Stimulated activated CD4-positive, alpha-beta T cell treated with anti-CD3 and anti-CD28 coated beads, Interleukin-2, amount 100 ng/mL, for 4 hours (primary cell): ENCODE results near the gene CELSR1.

Experiments used
- DNase-seq: peaks from one replicate; pipeline ENCODE4 v3.0.0-alpha.2; 2020; ENCODE audit warnings: low read depth

Gene CELSR1

DNA sequence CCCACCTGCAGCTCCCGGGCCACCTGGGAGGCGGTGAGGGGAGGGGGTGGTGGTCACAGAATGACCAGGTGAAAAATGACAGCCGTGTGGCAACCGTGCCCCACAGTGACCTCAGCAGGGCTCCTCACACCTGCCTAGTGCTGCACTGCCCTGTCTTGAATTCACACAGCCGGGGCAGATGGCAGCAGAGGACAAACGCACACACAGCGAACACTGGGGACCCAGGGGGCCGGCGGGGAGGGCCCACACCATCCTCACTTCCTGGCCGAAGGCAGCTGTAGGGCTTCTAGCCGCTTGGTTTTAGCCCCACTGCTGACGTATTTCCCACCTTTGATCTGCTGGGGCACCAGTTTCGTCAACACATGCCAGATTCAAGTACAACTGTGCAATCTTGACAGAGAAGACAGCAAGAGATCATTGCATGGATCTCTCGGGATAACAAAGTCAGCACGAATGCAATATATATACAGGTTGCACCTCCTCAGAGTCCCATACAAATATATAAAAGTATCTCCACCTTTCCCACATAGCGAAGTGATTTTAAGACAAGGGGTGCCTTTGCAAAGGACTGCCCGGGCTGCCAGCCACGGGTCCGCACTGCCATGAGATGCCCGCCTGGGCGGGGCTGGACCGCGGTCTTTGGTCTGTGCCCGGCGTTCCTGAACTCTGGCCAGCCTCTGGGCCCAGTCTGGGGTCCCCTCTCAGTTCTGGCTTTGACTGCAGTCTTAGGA is 175.1 kb downstream of the CELSR1 start:
- DNase-seq, result no peak

DNA sequence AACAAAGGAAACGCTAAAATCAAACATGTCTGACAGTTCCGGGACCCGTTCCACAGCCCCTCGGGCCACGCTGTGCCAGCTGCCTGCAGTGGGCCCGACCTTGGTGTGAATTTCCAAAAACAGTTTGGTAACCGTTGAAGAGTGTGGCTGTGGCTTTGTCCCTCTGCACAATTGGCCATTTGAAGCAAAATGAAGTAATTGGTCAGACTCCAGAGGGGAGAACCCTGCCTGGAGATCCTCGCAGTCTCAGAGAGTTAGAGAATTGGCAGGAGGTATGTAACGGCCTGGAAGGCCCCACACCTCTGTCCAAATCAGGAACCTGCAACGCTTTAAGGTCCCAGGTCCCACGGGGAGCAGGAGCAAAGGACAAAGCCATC is 175.6 kb downstream of the CELSR1 start:
- DNase-seq, result no peak

DNA sequence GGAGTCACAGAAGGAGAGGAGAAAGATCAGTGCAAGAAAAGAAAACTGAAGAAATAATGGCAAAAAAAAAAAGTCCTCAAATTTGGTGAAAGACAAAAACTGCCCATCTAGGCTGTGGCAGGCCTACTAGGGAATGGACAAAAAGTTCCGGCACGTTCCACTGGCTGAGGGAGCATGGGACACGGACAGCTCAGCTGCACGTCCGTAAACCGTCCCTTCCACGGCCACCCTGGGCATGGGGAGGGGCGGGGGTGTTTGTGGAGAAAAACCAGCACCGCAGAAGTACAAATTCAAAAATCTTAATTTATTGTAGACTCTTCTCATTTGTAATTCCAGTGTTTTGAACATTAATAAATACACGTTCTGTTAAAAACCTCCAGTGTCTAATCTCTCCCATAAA is 176.5 kb downstream of the CELSR1 start:
- no peak for DNase-seq

DNA sequence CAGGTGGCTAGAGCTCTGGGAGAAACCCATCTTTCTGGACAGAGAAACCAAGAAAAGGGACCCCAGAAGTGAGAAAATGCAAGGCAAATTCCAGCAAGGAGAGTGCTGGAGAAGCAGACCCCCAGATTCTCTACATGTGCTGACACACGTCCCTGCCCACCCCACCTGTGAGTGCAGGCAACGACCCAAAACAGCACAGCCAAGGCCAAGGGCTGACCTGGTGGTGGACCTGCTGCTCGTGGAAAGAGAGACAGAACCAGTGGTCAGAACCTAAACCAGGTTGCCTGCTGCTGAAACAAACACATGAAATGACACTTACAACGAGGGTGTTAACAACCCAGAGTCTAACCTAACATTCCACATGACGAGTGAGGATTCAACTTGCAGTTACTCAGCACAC is 177.3 kb downstream of the CELSR1 start:
- no peak for DNase-seq

DNA sequence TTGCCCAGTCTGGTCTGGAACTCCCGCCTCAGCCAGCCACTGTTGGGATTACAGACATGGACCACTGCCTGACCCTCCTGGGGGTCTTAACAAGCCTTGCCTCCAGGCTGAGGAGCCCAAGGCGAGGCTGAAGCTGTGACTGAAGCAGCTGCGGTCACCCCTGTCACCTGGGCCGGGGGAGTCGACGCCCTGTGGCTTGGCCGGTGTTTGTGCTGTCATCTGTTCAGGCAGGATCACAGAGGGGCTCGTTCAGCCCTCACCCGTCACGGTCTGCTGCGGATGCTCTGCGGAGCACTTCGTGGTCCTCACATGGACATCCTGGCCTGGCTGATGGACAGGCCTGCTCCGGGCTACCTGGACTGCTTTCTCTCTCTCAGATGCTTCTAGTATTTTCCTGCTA is 178.1 kb downstream of the CELSR1 start:
- DNase-seq, result no peak

DNA sequence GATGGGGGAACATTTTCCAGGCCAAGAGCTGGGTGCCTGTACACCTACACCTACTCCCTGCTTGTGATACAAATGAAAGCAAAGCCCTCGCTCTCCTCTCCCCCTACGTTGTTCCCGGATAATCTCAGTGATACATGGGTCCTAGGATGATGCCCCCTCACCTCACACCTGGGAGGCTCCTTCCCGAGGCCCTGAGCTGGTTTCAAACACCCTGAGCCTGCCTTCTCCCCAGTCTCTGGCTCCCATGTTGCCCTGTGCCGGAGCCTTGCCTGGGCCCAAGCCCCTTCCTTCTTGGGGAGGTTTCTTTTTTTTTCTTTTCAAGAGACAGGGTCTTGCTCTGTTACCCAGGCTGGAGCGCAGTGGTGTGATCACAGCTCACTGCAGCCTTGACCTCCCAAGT is 178.7 kb downstream of the CELSR1 start:
- DNase-seq, result no peak

DNA sequence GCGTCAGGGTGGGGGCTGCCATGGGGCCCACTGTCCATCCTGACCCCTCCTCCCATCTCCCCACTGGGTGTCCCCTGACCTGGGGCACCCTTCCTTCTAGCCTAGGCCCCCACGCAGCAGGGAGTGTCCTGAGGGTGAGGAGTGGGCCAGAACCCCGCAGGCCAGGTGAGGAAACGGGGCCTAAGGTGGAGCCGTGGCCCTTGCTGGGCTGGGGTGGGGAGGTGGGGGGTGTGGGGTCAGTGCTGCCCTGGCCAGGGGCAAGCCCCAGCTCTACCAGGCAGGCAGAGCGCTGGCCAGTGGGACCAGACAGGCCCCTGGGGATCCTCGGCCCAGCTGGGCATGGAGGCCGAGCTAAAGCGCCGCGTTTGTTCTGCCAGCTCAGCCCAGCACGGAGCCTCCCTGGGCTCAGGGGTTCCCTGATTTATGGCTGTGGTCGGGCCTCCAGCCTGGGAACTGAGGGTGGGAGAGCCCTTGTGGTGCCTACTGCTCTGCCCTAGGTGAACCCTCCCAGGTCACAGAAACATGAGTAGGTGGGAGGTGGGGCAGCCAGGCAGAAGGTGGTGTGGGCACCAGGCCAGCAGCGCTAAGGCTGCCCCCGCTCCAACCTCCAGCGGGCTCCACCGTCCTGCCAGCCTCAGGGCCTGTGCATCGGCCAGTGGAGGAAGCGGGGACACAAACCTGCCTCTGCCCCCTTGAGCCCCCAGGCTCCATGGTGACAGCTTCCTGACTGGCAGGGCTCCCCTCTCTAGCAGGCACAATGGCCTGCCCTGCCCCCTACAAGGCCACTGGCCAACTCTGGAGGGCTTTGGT is 179.5 kb downstream of the CELSR1 start:
- DNase-seq, result no peak

DNA sequence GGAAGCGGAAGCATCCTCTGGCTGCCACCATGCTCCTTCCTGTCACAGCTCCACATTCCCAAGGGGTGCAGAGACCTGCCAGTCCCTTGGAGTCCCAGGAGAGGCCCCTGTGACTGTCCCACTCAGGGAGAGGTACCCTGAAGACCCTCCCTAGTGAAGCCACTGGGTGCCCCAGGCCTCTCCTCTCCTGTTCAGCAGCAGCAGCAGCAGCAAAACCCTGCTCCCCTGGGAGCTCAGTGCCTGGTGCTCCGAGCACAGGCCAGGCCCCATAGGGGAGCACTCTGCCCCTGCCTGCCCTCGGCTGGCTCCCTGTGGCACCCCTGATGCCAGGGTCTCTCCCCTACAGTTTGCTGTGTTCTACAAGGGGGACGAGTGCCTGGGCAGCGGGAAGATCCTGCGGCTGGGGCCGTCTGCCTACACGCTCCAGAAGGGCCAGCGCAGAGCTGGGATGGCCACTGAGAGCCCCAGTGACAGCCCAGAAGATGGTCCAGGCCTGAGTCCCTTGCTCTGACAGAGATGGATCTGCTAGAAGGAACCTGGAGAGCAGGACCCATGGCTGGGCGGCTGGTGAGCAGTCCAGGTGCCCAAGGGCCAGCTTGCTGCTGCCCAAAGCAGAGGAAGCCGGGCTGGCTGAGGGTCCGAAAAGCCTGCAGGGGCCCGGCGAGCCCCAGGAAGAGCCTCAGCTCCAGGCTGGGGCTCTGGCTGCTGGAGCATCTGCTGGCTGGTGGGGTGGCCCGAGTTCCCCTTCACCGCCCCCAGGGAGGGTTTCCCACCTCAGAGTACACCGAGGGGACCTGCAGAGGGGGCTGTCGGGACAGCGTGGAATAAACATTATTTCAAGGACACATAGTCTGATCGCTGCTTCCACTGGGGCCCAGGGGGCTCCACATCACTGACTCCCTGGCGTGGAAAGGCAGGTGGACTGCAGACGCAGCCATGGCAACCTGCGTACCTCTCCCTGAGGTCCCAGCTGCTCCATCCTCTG is 180.6 kb downstream of the CELSR1 start:
- no peak for DNase-seq

DNA sequence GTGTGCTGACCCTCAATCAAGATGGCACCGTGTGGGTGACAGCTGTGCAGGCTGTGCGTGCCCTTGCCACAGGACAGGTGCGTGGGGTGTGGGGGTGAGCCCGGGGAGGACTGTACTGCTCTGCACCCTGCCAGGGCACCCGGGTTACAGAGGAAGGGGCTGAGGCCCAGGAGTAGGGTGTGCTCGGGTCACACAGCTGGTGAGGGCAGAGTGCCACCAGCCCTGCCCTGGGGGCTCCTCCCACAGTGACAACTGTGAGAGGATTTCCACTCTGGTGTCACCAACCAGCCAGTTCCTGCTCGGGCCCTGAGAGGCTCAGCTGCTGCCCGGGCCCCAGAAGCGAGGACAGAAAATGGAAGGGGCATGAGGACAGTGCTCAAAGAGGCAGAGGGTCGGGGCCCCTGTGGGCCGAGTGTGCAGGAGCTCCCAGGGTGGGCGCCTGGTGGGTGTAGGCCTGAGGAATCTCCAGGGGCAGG is 181.4 kb downstream of the CELSR1 start:
- DNase-seq, result no peak

DNA sequence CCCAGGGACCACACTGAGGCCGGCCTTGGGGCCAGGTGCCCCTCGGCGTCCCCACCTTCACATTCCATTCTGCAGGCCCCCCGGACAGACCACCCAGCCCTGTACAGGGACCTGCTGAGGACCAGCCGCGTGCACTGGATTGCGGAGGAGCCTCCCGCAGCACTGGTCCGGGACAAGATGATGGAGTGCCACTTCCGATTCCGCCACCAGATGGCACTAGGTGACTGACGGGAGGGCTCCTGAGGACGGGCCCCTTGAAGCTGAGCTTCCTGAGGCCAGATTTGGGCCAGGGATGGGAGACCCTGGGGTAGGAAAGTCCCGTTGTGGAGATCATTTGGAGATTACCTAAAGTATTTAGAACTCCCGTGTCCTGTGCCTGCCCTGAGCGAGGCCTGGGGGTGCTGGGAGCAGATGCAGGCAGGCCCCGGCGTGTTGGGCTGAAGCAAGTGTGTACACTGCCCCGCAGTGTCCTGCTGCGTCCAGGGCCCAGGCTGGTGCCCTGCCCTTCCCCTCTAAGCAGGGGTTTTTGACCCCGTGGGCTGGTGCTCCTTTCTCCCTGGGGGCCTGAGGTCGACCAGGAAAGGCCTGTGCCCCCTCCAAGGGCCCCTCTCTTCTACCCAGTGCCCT is 181.9 kb downstream of the CELSR1 start:
- peak; percentile 32 for DNase-seq

DNA sequence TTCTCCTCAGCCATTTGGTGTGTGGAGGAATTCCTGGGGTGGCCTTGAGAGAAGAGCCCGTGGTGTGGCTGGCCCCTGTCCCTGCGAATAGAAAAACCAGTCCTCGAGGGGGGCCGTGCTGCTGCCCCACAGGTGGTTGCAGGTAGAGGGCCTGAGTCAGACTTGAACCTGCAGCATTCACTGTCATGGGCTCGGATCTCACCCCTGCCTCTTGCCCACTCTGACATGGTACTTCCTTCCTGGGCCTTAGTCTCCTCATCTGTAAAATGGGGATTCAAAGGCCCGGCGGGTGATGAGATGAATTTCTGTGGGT is 182.5 kb downstream of the CELSR1 start:
- no peak for DNase-seq

DNA sequence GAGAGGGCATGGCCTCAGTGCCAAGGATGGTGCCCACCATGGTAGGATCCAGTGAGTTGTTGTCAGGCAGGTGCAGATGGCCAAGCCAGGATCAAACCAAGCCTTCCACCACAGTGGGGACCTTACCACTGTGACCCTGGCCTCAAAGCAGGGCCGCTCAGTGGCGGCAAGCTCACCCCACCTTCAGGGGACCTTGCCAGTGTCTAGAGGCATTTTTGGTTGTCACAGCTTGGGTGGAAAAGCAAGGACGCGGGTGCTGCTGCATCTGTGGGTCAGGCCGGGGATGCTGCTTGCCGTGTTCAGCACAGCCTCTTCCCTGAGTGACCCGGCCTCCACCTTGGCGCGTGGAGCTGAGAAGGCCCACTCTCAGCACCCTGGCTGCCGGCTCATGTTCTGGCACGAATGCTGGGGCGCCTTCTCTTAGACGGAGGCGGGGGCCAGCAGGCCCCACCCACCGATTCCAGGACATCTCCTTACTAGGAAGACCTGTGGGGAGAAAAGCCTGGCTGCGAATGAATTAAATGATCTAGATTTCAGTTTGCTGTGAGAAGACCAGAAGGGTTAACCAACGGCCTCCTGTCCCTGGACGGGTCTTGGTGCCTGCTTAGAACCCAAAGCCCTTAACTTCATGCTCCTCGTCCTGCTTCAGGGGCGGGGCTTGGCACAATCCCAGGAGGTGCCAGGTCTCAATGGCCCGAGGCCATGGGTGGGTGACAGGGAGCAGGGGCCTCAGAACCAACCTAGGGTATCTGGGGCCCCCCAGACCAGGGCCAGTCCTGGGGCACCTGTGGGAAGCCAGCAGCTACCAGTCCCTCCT is 183.0 kb downstream of the CELSR1 start:
- no peak for DNase-seq

DNA sequence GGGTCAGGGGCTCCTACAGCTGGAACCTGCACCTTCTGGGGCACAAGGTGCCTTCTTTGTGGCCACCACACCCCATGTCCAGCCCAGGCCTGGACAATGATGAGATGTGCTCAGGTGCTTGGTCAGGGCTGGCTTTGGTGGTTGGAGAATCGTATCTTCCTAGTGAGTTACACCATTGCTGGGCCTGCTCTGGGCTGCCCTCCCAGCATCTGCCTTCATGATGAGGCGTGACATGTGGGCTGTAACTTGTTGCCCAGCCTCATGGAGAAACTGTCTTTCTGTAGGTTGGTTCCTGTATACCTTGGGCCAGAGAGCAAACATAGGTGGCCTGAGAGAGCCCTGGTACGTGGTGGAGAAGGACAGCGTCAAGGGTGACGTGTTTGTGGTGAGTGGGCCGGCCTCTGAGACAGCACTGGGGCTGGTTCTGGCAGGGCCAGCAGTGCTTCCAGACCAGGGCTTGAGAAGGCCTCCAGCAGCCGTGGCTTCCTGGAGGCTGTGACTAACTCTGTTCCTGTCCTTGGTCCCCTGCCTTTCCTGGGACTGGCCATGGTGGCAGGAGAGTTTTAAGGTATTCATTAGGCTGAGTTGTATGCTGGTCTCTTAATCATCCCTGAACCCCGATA is 183.8 kb downstream of the CELSR1 start:
- no peak for DNase-seq

DNA sequence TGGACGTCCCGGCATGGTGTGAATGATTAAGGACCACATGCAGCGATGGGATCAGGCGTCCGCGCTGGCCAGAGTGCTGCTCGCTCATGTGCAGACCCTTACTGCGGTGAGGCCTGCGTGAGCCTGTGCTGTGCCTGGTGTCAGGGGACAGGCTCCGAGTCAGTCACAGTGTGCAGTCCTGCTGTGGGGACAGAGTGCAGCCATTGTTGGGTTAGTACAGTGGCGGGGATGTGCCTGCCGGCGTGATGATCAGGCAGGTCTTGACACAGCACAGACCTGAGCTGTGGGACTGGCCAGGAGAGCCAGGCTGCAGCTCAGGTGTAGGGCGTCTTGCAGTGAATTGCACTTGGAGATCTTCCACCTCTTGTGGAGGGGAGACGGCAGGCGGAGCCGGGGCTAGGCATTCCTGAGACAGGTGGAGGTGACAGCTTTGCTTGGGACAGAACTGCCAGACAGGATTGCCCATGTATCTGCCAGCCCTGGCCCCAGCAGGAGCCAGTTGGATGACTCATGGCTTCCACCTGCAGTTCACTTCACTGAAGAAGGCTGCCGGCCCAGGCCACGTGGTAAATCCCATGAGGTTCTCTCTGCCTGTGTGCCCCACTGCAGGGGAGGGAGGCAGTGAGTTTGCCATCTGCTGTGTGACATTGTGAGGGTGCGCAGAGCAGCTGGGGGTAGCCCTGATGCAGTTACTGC is 184.6 kb downstream of the CELSR1 start:
- DNase-seq, result no peak

DNA sequence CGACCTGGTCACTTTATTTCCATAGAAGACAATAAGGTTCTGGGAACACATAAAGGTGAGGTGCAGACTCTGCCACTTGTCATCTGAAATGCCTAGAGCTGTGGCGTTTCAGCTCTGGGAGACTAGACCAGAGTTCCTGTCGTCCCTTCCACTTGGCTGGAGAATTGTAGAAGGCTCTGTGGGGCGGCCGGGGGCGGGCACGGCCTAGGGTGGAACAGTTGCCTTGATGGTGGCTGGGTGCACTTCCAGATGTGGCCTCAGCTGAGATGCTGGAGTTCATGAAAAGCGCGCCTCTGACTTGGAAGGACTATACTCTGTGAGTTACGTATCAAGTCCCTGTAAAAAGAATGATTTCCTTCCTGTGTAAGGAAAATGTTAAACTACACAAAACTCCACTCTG is 185.1 kb downstream of the CELSR1 start:
- no peak for DNase-seq

DNA sequence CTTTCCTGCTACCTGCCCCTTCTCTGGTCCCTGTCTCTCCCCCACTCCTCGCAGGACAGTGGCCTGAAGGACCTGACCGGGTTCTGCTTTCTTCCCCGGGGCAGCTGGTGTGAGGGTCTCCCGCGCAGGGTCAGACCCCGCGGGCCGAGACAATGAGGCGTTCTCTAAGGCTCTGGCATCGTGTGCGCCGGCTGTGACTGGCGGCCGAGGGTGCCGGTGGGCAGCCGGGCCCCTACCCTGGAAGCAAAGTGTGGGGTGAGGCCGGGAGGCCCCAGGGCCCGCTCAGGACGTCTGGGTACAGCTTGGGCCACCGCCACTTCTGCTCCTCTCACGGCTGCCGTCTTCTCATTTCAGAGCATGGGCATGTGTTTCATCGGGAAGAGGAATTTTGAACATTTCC is 185.7 kb downstream of the CELSR1 start:
- DNase-seq, result no peak

DNA sequence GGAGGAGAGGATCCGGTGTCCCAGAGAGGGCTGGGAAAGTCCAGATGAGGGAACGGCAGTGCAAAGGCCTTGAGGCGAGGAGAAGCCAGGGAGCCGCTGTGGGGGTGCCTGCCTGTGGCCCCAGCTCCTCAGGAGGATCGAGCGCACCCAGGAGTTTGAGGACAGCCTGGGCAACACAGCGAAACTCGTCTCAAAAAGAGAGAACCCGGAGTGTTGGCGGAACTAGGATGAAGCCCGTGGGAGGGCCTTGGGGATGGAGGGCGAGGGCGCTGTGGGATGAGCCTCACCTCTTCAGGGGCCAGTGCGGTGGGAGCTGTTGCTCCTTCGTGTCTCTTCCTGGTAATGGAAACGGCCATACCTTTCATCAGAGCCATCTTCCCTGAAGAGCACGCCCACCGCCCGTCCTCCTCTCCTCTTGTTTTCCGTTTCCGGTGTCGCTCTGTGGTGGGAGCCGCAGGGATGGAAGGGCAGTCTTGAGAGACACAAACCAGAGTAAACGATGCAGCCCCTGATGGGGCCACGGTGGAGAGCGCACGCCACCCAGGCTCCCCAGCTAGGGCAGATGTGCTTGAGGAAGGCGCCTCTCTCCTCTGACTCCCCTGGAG is 186.2 kb downstream of the CELSR1 start:
- no peak for DNase-seq

DNA sequence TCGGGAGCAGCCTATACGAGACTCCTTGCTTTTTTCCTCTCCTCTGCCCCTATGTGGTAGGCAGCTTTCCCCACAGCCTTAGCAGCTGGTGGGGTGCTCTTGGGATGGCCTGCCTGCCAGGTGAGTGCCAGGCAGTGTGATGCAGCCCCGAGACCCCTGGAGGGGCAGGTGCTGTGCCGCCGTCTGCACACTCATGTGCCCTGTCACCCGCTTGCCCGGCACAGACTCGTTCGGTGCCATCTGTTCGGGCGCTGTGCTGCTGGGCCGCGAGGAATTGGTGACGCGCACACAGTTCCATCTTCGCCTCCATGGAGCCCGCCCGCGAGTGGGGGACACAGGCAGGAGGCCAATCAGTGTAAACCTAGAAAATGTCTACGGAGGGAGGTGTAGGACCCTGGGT is 186.8 kb downstream of the CELSR1 start:
- no peak for DNase-seq

DNA sequence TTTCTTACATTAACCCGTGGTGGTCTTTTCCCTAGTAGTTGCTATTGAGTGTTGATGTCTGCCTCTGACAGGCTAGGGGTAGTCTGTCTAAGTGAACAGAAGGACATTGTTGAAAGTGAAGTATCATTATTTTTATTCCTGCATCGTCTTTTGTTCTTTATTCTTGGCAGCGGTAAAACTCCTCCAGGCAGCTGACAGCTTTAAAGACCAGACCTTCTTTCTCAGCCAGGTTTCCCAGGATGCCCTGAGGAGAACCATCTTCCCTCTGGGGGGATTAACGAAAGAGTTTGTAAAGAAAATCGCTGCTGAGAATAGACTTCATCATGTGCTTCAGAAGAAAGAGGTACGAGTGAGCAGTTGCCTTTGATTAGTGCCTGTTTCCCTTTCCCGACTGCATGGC is 187.3 kb downstream of the CELSR1 start:
- no peak for DNase-seq

DNA sequence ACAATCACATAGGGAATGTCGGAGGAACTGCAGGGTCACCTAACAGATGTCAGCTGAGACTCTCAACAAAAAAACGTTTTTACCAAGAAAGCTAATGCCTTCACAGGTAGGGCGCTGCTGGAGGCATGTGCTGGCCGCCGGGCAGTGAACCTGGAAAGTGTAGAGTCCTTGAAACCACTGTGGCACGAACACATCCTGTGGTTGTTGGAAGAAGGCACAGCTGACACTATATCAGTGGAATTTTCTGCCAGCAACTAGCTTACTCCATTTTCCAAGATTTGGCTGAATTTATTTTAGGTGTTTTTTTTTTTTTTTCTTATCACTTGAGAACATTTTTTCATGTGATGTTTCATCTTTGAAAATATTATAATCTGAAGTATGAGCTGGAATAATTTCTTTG is 187.7 kb downstream of the CELSR1 start:
- DNase-seq, result no peak
